HFF-Myc (cell line): ENCODE data around the gene GCDH.
A peak's percentile ranks its signal among the peaks of the same experiment; 100 is the strongest.

Experiments used
- DNase-seq: peaks from one replicate; pipeline ENCODE4 v3.0.0-alpha.2; 2011; ENCODE audit warnings: low read depth; ENCODE audit errors: extremely low read depth
- H3K4me3 ChIP-seq: replicated peaks from 2 replicates; pipeline ENCODE4 v1.5.1; 2011; ENCODE audit warnings: low read depth, mild to moderate bottlenecking, control low read depth, low read length
- CTCF ChIP-seq: IDR thresholded peaks from 2 replicates; pipeline ENCODE4 v1.5.1; 2012; ENCODE audit warnings: mild to moderate bottlenecking, low read depth, low read length, control low read depth; ENCODE audit errors: missing control alignments

Gene GCDH

GRCh38 chr19:12866416-12867119, 24.4 kb upstream of the GCDH start:
- TF ChIP-seq CTCF = no peak
- H3K4me3 ChIP-seq = no peak overlapping the region
- no peak for DNase-seq

- DNase-seq = no peak
- peak overlapping the region; percentile 30 for H3K4me3 ChIP-seq
- TF ChIP-seq CTCF = no peak
These were observed 23.6 kb upstream of the GCDH start for GRCh38 chr19:12867120-12868099.

- no peak for DNase-seq
- no peak overlapping the region for H3K4me3 ChIP-seq
- no peak for TF ChIP-seq CTCF
These were observed 22.3 kb upstream of the GCDH start for GRCh38 chr19:12868540-12869112.

- no peak for TF ChIP-seq CTCF
- no peak for DNase-seq
- no peak overlapping the region for H3K4me3 ChIP-seq
These were observed 19.3 kb upstream of the GCDH start for GRCh38 chr19:12871681-12872080.

GRCh38 chr19:12872255-12872654, 18.7 kb upstream of the GCDH start:
- TF ChIP-seq CTCF = no peak
- no peak for DNase-seq
- H3K4me3 ChIP-seq = no peak overlapping the region

- no peak for TF ChIP-seq CTCF
- no peak overlapping the region for H3K4me3 ChIP-seq
- peak; percentile 21 for DNase-seq
These were observed 17.7 kb upstream of the GCDH start for GRCh38 chr19:12872941-12873890.
